Posterior cingulate gyrus (tissue), 11 donors: ENCODE data around the gene VPS41.

Source experiments
- DNase-seq, 10 donors: peaks; one replicate each; pipeline versions ENCODE4 v3.0.0 to v3.0.0-alpha.2; 2020 to 2021; ENCODE audit warnings: mixed read lengths in 3 of 10
- intact Hi-C: fragments of 100-400 bp; cut with DNase I; formaldehyde crosslinking; loops from one replicate; pipeline ENCODE4 v1.15.1; 2023

VPS41 gene

GRCh38 chr7:38822549-38822948 lies 86.4 kb downstream of the VPS41 start:
- no peak for DNase-seq
- intact Hi-C loops, result no loop called here

- intact Hi-C loops, result no loop called here
- DNase-seq, result no peak
These were observed 88.4 kb downstream of the VPS41 start for GRCh38 chr7:38820571-38820970.

DNA sequence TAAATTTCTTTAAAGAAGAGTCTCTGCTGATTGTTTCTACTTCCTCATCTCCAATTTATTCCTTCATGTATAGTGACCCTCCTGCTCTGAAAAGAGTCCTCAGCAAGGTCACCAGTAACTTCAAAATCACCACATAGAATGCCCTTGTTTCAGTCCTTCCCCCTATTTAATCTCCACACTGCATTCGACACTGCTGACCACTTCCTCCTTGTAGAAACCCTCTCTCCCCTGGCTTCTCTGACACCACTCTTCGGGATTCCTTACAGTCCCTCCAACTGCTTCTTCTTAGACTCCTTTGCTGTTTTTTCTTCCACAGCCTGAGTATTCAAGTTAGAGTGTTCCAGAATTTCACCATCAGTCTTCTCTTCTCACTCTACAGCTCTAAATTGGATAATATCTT lies 89.5 kb downstream of the VPS41 start:
- intact Hi-C loops, result no loop called here
- no peak for DNase-seq

- no peak for DNase-seq
- intact Hi-C loops, result no loop called here
These were observed 91.5 kb downstream of the VPS41 start for GRCh38 chr7:38817526-38817925.

DNA sequence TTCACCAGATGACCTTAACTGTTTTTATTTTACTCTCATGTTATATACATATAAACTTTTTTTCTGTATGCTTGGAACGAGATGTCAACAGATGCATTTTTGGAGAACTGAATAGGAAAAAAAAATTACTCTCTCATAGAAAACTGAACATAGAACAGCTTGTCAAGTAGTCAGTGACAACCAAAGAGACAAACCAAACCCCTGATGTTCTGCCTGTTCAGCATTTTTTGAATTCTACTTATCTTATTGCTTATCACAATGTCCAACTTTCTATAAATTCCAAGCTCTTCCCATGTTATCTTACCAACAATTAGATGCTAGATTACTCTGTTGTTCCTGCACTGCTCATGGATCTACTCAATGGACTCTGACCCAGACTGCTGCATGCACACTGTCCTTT lies 95.2 kb downstream of the VPS41 start:
- intact Hi-C loops, result no loop called here
- DNase-seq, result no peak

- no peak for DNase-seq
- intact Hi-C loops, result no loop called here
These were observed 102.1 kb downstream of the VPS41 start for GRCh38 chr7:38806912-38807311.

DNA sequence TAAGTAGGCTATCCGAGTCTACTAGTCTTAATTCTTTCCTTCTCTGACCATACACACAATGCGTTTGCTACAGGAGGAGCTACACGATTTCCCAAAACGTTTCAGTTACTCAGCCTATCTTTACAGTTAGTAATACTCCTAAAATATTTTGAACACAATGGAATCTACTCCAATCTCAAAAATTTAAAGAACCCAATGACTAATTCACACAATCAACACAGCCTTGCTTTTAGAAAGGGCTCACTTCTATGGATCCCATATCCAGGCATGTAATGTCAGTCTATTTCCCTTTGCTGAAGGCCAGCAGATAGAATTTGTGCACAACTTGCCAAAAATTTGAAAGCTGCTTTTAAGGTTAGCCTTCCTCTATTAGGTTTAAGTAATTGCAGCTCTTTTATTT lies 107.2 kb downstream of the VPS41 start:
- DNase-seq, result no peak
- intact Hi-C loops, result no loop called here

- intact Hi-C loops, result no loop called here
- no peak for DNase-seq
These were observed 110.3 kb downstream of the VPS41 start for GRCh38 chr7:38798552-38799267.

GRCh38 chr7:38796626-38797501 lies 112.1 kb downstream of the VPS41 start:
- DNase-seq, result peak in 5 of 10 donors; percentile 28 to 60 (median 54)
- intact Hi-C loops, result no loop called here

DNA sequence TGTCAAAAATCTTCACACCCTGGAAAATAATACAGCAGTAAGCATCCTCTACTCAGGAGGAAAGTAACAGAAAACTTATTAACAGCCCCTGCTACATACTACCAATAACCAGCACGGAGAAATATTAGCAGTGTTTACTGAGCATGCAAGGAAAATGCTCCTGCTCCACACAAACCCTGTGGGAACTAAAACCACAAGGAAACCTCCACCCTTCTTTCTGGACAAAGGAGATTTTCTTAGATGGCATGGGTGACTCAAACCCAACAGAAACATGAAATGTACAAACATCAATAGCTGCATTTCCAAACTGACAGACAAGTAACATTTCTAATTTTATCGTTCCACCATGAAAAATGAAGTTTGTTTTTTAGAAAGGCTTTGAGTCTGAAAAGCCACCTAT lies 113.4 kb downstream of the VPS41 start:
- intact Hi-C loops, result loop anchor here (1.0 kb wide), 1 partner anchor 725 kb away; no protein-coding TSS in a partner anchor

DNA sequence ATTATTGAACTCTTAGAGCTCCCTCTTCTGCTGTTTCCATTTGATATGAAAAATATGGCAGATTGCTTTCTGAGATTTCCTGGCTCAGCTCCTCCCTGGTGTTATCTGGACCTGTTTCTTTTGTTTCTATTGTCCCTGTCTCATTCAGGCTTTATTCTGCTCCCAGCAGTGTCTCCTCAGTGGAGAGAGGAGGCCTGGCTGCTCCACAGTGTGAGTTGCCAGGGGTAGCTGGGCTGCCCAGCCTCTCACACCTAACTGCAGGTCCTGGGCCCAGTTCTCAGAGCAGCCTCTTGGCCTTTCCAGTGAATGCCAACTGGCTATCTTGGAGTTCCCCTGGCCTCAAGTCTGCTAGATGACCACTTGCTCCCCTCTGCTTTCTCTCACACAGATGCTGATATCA lies 127.0 kb downstream of the VPS41 start:
- intact Hi-C loops, result no loop called here
- DNase-seq, result no peak

More for the DNA sequence above, 113.4 kb downstream of the VPS41 start:
- DNase-seq, result no peak

DNA sequence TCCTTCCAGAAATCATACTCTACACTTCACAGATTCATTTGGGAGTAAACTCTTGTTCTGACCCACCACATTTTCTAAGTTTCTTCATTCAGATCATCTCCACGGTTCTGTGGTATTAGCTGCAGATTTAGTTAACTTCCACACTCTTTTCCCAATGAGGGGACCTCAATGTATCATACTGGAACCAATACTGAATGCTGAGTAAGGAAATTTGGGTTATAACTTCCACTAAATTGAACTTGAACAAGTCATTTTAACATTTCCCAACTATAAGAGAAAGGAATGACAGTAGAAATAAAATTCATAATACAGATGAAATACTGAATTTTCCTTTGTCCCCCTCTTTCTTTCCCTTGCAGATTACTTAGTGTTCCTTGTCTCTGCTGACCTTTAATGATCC lies 131.4 kb downstream of the VPS41 start:
- intact Hi-C loops, result no loop called here
- no peak for DNase-seq

DNA sequence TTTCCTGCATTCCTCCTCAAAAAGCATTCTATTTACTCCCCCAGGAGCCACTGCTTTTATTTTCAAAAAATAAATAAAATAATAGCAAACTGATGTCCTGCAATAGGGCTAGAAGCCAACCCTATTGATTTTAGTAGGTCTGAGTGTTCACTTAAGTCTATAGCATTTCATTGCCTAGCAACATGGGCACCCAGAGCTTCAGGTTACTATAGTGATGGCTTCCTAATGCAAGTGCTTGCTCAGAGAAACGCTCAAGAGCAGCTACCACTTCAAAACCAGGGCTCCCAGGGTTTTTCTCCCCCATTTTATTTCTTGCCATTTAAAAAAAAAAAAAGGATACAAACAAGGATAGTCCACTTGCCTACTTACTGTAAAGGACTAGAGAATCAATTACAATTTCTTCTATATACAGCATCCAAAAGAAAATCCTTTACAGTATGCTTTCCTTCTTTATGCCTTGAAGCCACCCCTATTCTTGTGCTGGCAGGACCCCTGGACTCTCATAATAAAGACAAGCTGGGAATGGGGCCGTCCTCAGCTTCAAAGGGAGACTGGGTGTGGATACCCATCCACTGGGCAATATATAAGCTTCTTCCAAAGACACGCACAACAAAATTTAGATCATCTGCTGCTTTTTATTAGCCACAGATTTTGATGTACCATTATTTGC lies 133.3 kb downstream of the VPS41 start:
- DNase-seq, result no peak
- intact Hi-C loops, result no loop called here

DNA sequence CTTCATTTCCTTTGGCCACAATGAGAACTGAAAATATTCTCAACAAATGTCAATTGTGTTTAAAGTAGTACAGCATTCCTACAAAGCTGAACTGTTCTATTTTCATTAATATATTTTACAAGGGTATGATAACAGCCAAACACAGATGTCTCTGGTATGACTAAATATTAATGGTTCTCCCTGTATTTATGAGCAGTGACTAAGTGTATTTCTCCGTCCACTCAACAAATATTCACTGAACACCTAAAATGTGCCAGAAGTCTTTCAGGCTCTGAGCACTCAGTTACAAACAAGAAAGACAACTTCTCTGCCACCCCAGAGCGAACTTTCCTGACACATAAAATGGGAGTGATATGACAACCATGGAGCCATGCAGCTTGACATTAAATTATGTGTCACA lies 135.6 kb downstream of the VPS41 start:
- intact Hi-C loops, result no loop called here
- no peak for DNase-seq

DNA sequence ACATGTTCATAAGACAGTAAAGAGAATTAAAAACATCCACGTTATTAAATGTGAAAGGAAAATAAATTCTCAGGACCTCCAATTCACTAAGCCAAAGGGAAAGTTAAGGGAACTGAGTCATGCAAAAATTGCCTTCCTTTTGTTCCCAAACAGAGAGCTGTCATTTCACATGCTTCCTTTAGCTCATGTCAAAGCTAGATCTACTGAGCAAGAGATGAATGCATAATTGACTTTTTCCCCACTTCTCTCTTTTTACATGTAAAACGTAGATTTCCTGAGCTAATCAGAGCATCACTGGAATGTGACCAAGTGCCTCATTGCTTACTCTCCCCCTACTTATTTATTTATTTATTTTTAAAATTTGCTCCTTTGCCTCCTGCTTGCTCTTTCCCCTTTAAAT lies 148.8 kb downstream of the VPS41 start:
- no peak for DNase-seq
- intact Hi-C loops, result no loop called here

- DNase-seq, result no peak
- intact Hi-C loops, result no loop called here
These were observed 150.0 kb downstream of the VPS41 start for GRCh38 chr7:38759028-38759427.

GRCh38 chr7:38757931-38758330 lies 151.1 kb downstream of the VPS41 start:
- no peak for DNase-seq
- intact Hi-C loops, result no loop called here

GRCh38 chr7:38756521-38756920 lies 152.5 kb downstream of the VPS41 start:
- intact Hi-C loops, result no loop called here

DNA sequence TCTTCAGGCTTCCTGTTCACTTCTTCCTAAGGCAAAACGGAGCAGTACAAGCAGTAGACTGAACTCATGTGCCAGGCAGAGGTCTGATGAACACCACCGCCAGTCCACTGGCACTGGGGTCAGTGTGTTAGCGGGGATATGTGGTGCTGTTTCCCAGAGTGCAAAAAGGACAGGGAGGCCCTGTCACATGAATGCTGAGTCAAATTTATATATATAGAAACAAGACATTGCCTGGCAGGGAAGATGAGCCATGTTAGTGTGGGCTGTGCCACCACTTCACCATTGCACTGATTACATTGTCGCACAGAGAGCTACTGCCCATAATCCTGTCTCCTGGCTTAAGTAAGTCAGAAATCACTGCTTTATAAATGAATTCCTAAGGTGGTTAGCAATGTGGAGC lies 155.6 kb downstream of the VPS41 start:
- intact Hi-C loops, result no loop called here
- DNase-seq, result peak in 2 of 10 donors; percentile 39 to 50

More at GRCh38 chr7:38756521-38756920, 152.5 kb downstream of the VPS41 start:
- no peak for DNase-seq

DNA sequence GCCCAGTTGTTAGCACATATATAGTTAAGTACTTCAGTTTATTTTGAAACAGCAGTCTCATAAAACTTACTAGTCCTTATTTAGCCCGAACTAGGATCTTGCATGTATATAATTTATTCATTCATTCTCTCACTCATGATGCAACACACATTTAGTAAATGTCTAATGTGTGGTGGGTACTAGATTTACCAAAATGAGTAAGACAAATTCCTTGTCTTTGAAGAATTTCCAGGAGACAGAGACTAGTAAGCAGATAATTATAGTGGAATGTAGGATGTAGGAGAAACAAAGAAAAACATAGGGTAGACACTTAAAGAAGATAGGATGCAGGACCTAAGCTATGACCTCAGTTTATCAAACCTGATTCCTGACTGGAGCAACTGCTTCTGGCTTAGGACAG lies 157.6 kb downstream of the VPS41 start:
- intact Hi-C loops, result no loop called here
- no peak for DNase-seq

GRCh38 chr7:38748056-38748610 lies 160.9 kb downstream of the VPS41 start:
- intact Hi-C loops, result no loop called here
- peak in 4 of 10 donors; percentile 10 to 71 (median 12) for DNase-seq
